ENCODE results near the gene ZIC5.

Gene ZIC5

GRCh38 chr13:99967869-99968520 is 3.6 kb downstream of the ZIC5 start:
- in situ Hi-C loops (cut with HindIII; ENCODE audit: low sequenced_read_pairs): no loop called here
- H3K4me3 ChIP-seq (ENCODE audit: low read depth, low read length): peak overlapping the region; percentile 43
- TF ChIP-seq CTCF (IDR thresholded peaks at IDR 0.05; ENCODE audit: low read depth, low read length): no peak
- peak; percentile 65 for DNase-seq (ENCODE audit: low read depth, low spot score)

GRCh38 chr13:99967498-99967868 is 4.1 kb downstream of the ZIC5 start:
- in situ Hi-C loops (cut with HindIII; ENCODE audit: low sequenced_read_pairs): no loop called here
- H3K4me3 ChIP-seq (ENCODE audit: low read depth, low read length): peak overlapping the region; percentile 43
- no peak for TF ChIP-seq CTCF (IDR thresholded peaks at IDR 0.05; ENCODE audit: low read depth, low read length)
- DNase-seq (ENCODE audit: low read depth, low spot score): peak; percentile 51

- TF ChIP-seq CTCF (IDR thresholded peaks at IDR 0.05; ENCODE audit: low read depth, low read length): no peak
- in situ Hi-C loops (cut with HindIII; ENCODE audit: low sequenced_read_pairs): no loop called here
These were observed 5.3 kb downstream of the ZIC5 start for GRCh38 chr13:99966064-99966805.

GRCh38 chr13:99965329-99966000 is 6.1 kb downstream of the ZIC5 start:
- in situ Hi-C loops (cut with HindIII; ENCODE audit: low sequenced_read_pairs): no loop called here
- no peak overlapping the region for H3K4me3 ChIP-seq (ENCODE audit: low read depth, low read length)
- TF ChIP-seq CTCF (IDR thresholded peaks at IDR 0.05; ENCODE audit: low read depth, low read length): no peak
- no peak for DNase-seq (ENCODE audit: low read depth, low spot score)

More at GRCh38 chr13:99966064-99966805, 5.3 kb downstream of the ZIC5 start:
- DNase-seq (ENCODE audit: low read depth, low spot score): no peak
- no peak overlapping the region for H3K4me3 ChIP-seq (ENCODE audit: low read depth, low read length)

- H3K4me3 ChIP-seq (ENCODE audit: low read depth, low read length): no peak overlapping the region
- in situ Hi-C loops (cut with HindIII; ENCODE audit: low sequenced_read_pairs): no loop called here
- no peak for TF ChIP-seq CTCF (IDR thresholded peaks at IDR 0.05; ENCODE audit: low read depth, low read length)
- no peak for DNase-seq (ENCODE audit: low read depth, low spot score)
These were observed 7.7 kb downstream of the ZIC5 start for GRCh38 chr13:99963816-99964339.

- H3K4me3 ChIP-seq (ENCODE audit: low read depth, low read length): no peak overlapping the region
- in situ Hi-C loops (cut with HindIII; ENCODE audit: low sequenced_read_pairs): no loop called here
- no peak for TF ChIP-seq CTCF (IDR thresholded peaks at IDR 0.05; ENCODE audit: low read depth, low read length)
- DNase-seq (ENCODE audit: low read depth, low spot score): no peak
These were observed 9.3 kb downstream of the ZIC5 start for GRCh38 chr13:99962242-99962641.
